Transverse colon (tissue), 4 donors: Measurements from ENCODE around the gene PPP2R1B.

Experiments
- POLR2A ChIP-seq: fragments of 450-650 bp; IDR thresholded peaks from one replicate; pipeline ENCODE4 v1.6.1; 2016; ENCODE audit warnings: antibody characterized with exemption, mild to moderate bottlenecking, moderate library complexity
- POLR2AphosphoS5 ChIP-seq, 3 donors: sonication (generic); formaldehyde crosslinking; IDR thresholded peaks; one replicate each; pipeline ENCODE4 v1.6.1; 2016; ENCODE audit warnings: antibody characterized with exemption in 3 of 3
- TF ChIP-seq, protein P1 (sequence below), 5 experiments: fragments of 200-600 bp in 3 of 5; fragments of 450-650 bp in 2 of 5; sonication (generic) in 3 of 5; IDR thresholded peaks; 1 replicate in 2 of 5; 2 replicates in 3 of 5; pipeline ENCODE4 v1.5.1; 2016 to 2017; ENCODE audit warnings: antibody characterized with exemption in 5 of 5, inconsistent platforms in 3 of 5, mild to moderate bottlenecking in 2 of 5, moderate library complexity in 1 of 5

DNA sequence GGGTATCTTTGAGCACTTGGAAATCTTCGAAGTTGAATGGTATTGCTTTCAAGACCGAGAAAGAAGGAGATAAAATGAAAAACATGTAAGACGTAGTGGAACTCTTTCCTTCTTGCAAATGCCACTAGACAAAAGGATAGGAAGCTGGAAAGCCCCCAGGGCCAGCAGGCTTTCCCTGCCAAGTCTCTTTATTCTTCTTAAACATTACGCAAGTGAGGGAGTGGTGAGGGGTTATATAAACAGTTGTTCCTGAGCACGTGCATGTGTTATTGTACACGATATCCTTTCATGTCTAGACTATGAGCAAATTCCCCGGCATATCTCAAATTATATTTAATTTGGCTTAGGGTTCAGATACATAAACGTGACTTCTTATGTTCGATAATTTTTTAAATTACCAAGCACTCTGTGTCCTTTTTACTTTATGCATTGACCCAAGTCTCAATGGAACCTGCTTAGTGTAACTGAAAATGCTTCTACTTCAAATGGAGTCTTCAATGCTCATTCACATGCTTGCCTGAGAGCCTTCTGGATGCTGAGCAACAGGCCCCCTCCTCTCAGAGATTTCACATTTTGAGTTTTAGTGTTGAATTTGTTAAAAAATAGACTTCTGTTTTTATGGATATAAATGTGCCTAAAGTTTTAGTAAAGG is 59.0 kb downstream of the PPP2R1B start:
- TF ChIP-seq, protein P1, sequence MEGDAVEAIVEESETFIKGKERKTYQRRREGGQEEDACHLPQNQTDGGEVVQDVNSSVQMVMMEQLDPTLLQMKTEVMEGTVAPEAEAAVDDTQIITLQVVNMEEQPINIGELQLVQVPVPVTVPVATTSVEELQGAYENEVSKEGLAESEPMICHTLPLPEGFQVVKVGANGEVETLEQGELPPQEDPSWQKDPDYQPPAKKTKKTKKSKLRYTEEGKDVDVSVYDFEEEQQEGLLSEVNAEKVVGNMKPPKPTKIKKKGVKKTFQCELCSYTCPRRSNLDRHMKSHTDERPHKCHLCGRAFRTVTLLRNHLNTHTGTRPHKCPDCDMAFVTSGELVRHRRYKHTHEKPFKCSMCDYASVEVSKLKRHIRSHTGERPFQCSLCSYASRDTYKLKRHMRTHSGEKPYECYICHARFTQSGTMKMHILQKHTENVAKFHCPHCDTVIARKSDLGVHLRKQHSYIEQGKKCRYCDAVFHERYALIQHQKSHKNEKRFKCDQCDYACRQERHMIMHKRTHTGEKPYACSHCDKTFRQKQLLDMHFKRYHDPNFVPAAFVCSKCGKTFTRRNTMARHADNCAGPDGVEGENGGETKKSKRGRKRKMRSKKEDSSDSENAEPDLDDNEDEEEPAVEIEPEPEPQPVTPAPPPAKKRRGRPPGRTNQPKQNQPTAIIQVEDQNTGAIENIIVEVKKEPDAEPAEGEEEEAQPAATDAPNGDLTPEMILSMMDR (IDR thresholded peaks at IDR 0.05) = no peak
- TF ChIP-seq POLR2AphosphoS5 (IDR thresholded peaks at IDR 0.05) (peak; percentile 21 to 61 (median 35)), POLR2A (no peak)
